Activated CD4-positive, alpha-beta T cell treated with anti-CD3 and anti-CD28 coated beads, Interleukin-2, amount 10 ng/mL, durations not matched to agents 7 days and 5 days (primary cell): ENCODE results near the gene RPS6KA6. TPM values are rescaled to one million over a fixed set of nuclear protein-coding genes. Genes with fewer than 3 reads are reported as not detected.

Source experiments
- CTCF ChIA-PET: fragments of 350-600 bp; sonication (Branson Sonifier 250); formaldehyde crosslinking; loops from one replicate; lab custom pipeline; 2021; ENCODE audit warnings: antibody characterized with exemption; lab: Charles Lee
- POLR2A ChIA-PET: fragments of 350-600 bp; sonication (Branson Sonifier 250); formaldehyde crosslinking; loops from one replicate; lab custom pipeline; 2021; ENCODE audit warnings: antibody characterized with exemption; lab: Charles Lee
- DNase-seq: peaks from one replicate; pipeline ENCODE4 v3.0.0-alpha.2; 2020
- H3K27ac Mint-ChIP-seq: one replicate; pipeline ENCODE4 v1.8.0; 2021; ENCODE audit warnings: mild to moderate bottlenecking, moderate library complexity, mixed read lengths
- H3K27me3 Mint-ChIP-seq: one replicate; pipeline ENCODE4 v1.8.0; 2021; ENCODE audit warnings: mixed read lengths
- H3K36me3 Mint-ChIP-seq: one replicate; pipeline ENCODE4 v1.8.0; 2021; ENCODE audit warnings: low read depth, mixed read lengths
- H3K4me1 Mint-ChIP-seq: one replicate; pipeline ENCODE4 v1.8.0; 2021; ENCODE audit warnings: mixed read lengths
- H3K4me3 Mint-ChIP-seq: one replicate; pipeline ENCODE4 v1.8.0; 2021; ENCODE audit warnings: mild to moderate bottlenecking, moderate library complexity, mixed read lengths
- H3K9me3 Mint-ChIP-seq: one replicate; pipeline ENCODE4 v1.8.0; 2021; ENCODE audit warnings: mixed read lengths
- total RNA-seq, 2 experiments: library from RNA; stranded (reverse); gene quantifications; one replicate each; pipeline ENCODE4 v1.2.3, GENCODE V29; 2021

The RPS6KA6 gene
- total RNA-seq, result not detected

DNA sequence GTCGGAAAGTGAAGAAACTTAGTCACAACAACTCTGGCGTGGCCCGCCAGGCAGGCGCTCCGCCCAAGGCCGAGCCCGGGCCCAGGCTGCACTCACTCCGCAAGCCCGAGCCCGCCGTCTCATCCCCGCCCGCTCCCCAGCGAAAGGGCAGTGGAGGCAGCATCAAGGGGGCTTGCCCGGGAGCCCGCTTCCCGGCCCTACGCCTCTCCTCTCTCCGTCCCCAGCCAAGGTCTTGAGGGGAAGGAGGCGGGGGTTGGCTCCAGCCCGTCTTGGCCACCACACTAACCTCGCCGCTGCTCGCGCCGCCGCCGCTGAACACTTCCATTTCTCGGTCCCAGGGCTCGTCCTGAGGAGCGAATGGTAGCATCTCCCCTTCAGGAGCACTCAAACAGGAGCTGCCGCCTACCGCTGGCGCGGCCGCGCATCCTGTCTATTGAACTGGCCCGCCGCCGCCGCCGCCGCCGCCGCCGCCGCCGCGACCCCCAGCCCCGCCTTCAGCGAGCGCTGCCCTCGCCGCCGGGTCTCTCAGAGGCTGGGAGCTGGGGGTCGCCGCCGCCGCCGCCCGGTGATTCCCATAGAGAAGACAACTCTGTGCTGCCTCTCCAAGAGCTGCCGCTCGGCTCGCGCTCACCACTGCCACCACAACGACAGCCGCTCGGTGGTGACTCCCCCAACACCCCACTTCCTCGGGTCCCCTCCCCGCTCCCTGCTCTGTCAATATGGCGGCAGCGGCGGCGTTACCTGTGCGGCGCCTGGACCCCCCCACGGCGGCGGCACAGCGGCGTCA lies at the start of gene RPS6KA6:
TSS of gene RPS6KA6 (minus strand) at position 667 of the 787 bp plus-strand sequence. CDS start at position 367, 300 bp downstream.
- CTCF ChIA-PET, result no interaction called here

DNA sequence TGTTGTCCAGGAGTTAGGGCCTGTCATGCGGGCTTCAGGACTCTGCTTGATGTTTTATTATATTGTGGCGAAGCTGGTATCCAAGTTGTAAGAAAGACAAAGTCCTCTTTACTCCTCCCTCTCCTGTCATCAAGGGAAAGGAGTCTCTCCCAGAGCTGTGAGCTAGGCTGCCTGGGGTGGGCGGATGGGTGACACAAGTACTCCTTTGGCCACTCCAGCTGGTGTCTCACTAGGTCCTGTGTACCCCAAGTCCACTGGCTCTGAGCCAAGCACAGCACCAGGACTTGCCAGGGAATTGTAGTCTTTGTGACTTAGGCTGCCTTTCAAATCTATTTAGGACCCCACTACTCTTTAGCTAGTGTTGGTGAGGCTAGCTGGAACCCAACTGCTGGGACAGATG lies 36.7 kb upstream of the RPS6KA6 start:
- H3K4me3 Mint-ChIP-seq, result no peak overlapping the region
- H3K4me1 Mint-ChIP-seq, result no peaks in the 10 kb centered on the region
- POLR2A ChIA-PET, result no interaction called here
- no peaks in the 10 kb centered on the region for H3K36me3 Mint-ChIP-seq
- no peaks in the 10 kb centered on the region for H3K27me3 Mint-ChIP-seq
- CTCF ChIA-PET, result no interaction called here
- H3K9me3 Mint-ChIP-seq, result no peaks in the 10 kb centered on the region
- no peak overlapping the region for H3K27ac Mint-ChIP-seq
- DNase-seq, result no peak

More for the DNA sequence above, at the start of gene RPS6KA6:
- DNase-seq, result no peak
- POLR2A ChIA-PET, result no interaction called here
- Mint-ChIP-seq H3K4me3 (peak within 1 kb of the TSS; percentile 32), H3K4me1 (peaks cover 2% of the 10 kb centered on the region), H3K36me3 (no peaks in the 10 kb centered on the region), H3K27ac (no peak within 1 kb of the TSS), H3K9me3 (no peaks in the 10 kb centered on the region), H3K27me3 (peaks cover 9% of the 10 kb centered on the region)

DNA sequence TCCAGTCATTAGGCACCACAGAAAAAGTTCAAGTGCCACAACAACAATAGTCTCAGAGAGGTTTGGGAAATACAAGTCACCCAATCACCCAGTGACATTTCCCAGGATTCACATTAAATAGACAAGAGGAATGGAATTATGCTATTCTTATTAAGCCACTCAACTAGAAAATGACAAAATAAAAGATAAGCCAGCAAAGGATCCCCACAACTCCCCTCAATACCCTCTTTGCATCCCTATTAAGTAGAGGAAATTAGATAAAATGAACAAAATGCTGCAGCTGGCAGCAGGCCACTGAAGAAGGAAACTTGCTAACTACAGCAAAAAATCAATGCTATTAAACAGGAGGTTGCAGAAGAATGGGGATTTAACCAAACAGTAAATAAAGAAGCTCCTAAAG lies 35.3 kb upstream of the RPS6KA6 start:
- Mint-ChIP-seq H3K4me3 (no peak overlapping the region), H3K27ac (no peak overlapping the region), H3K27me3 (no peaks in the 10 kb centered on the region), H3K9me3 (no peaks in the 10 kb centered on the region), H3K4me1 (no peaks in the 10 kb centered on the region), H3K36me3 (no peaks in the 10 kb centered on the region)
- CTCF ChIA-PET, result no interaction called here
- no peak for DNase-seq
- POLR2A ChIA-PET, result no interaction called here

DNA sequence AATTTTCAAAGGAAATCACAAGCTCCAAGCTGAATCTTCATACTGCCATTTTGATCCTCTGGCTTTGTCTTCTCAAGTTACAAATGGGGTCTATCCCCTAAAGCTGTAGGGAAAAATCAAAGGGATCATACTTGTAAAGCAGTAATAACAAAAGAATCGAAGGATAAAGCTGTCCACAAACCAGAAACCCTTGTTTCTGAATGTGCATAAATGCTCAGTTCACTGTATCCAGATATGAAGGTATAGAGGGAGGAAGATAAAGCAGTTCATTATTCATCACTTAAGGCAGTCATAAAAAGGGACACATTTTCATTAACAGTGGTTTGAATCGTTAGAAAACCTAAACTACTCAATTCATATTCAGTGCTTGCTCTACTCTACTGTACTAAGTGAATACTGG lies 33.2 kb upstream of the RPS6KA6 start:
- POLR2A ChIA-PET, result no interaction called here
- H3K4me3 Mint-ChIP-seq, result no peak overlapping the region
- H3K27ac Mint-ChIP-seq, result no peak overlapping the region
- CTCF ChIA-PET, result interaction anchor here (2.0 kb wide), 1 partner anchor 9 kb away, joined by 4 read pairs; no protein-coding TSS in a partner anchor
- no peaks in the 10 kb centered on the region for H3K36me3 Mint-ChIP-seq
- no peaks in the 10 kb centered on the region for H3K27me3 Mint-ChIP-seq
- H3K9me3 Mint-ChIP-seq, result no peaks in the 10 kb centered on the region
- no peak for DNase-seq
- H3K4me1 Mint-ChIP-seq, result no peaks in the 10 kb centered on the region

DNA sequence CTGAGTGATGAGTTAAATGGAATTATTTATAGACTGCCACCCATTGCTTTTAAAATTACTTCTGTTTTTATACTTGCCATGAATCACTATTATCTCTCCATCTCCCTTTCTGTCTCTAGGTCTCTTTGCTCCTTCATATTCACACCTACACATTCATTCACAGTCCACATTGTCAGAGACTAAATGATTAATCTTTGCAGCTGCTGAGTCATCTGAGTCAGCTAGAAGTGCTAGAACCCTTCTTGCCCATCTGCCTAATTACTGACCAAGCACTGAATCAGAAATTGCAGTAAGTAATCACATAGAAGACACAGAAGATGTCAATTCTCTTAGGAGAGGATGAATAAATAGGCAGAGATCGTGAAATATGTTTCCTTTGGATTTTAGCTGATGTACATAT lies 31.6 kb upstream of the RPS6KA6 start:
- POLR2A ChIA-PET, result no interaction called here
- Mint-ChIP-seq H3K4me1 (no peaks in the 10 kb centered on the region), H3K27me3 (no peaks in the 10 kb centered on the region)

DNA sequence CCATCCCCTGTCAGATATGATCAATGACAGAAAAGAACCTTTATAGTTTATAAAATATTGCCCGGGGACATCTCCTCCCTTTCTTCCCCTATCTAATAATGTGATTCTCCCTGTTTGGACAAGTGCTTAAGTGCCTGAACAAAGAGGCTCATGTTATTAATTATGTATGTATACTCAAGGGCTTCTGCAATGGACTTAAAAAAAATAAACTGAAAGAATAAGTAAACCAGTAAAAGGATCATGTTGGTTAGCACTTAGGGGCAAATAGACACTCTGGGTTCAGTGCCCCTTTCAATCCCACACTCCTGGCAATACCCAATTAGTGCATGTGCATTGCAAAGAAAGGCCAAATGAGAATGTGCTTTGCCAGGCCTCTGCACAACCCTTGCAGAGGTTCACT lies 30.7 kb upstream of the RPS6KA6 start:
- Mint-ChIP-seq H3K9me3 (no peaks in the 10 kb centered on the region), H3K4me1 (no peaks in the 10 kb centered on the region), H3K4me3 (no peak overlapping the region), H3K27ac (no peak overlapping the region), H3K36me3 (no peaks in the 10 kb centered on the region), H3K27me3 (no peaks in the 10 kb centered on the region)
- ChIA-PET POLR2A (no interaction called here), CTCF (no interaction called here)
- DNase-seq, result no peak

More for the DNA sequence above, 31.6 kb upstream of the RPS6KA6 start:
- no peak overlapping the region for H3K4me3 Mint-ChIP-seq
- H3K27ac Mint-ChIP-seq, result no peak overlapping the region
- no peaks in the 10 kb centered on the region for H3K9me3 Mint-ChIP-seq
- DNase-seq, result no peak
- CTCF ChIA-PET, result no interaction called here
- H3K36me3 Mint-ChIP-seq, result no peaks in the 10 kb centered on the region

DNA sequence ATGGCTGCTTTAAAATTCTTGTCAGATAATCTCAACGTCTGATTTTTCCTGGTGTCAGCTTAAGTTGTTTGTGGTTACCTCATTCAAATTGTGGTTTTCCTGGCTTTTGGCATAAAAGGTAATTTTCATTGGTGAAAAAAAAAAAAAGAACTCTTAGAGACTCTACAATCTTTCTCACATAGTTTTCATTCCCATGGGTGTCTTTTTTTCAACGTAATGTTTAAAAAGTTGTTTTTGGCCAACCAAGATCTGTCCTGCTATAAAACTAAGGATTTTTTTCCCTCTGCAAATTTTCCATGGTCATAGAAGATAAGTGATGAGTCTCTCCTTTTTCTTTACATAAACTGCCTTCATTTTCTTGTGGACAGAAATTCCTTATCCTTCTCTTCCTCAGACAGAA lies 28.9 kb upstream of the RPS6KA6 start:
- Mint-ChIP-seq H3K27ac (no peak overlapping the region), H3K4me3 (no peak overlapping the region), H3K9me3 (no peaks in the 10 kb centered on the region), H3K36me3 (no peaks in the 10 kb centered on the region), H3K27me3 (no peaks in the 10 kb centered on the region), H3K4me1 (no peaks in the 10 kb centered on the region)
- CTCF ChIA-PET, result no interaction called here
- POLR2A ChIA-PET, result no interaction called here
- DNase-seq, result no peak

DNA sequence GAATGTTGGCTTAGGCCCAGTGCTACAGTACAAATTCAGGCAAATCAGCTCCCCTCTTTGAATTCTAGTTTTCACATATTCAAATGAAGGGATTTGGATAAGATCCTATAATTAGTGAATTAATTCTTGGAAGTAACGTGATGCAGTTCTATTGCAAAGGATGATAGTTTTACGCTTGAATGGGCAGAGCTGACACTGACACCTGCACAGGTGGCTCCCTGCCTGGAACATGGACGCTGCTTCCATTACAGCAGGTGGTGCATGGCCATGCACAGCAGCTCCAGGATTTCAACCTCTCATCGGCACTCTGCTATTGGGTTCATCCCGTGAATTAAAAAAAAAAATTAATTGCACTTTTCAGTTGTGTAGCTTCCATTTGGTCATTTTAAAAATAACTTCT lies 28.4 kb upstream of the RPS6KA6 start:
- H3K9me3 Mint-ChIP-seq, result no peaks in the 10 kb centered on the region
- no peaks in the 10 kb centered on the region for H3K36me3 Mint-ChIP-seq
- no peaks in the 10 kb centered on the region for H3K4me1 Mint-ChIP-seq
- no peak overlapping the region for H3K27ac Mint-ChIP-seq
- no peaks in the 10 kb centered on the region for H3K27me3 Mint-ChIP-seq
- ChIA-PET POLR2A (no interaction called here), CTCF (no interaction called here)
- no peak overlapping the region for H3K4me3 Mint-ChIP-seq
- no peak for DNase-seq

DNA sequence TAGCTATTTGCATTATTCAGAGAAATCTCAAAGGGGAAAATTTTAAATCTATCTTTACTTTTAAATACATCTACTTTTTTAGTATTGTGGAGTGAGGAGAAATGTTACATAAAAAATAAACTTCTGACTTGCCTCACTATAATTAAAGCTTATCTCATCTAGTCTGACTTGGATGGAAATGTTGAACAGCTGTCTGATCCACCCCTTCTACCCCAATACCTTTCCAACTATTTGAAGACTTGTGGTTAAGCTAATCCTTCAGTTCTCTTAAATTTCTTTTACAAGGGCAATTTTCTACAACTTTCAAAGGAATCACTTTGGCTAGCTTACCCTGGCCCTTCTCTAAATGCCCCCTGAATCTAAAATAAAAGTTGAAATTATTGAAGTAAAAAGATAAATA lies 17.3 kb upstream of the RPS6KA6 start:
- no peaks in the 10 kb centered on the region for H3K36me3 Mint-ChIP-seq
- ChIA-PET CTCF (no interaction called here), POLR2A (no interaction called here)
- DNase-seq, result no peak
- H3K4me3 Mint-ChIP-seq, result no peak overlapping the region
- no peaks in the 10 kb centered on the region for H3K4me1 Mint-ChIP-seq
- H3K27ac Mint-ChIP-seq, result no peak overlapping the region
- H3K27me3 Mint-ChIP-seq, result no peaks in the 10 kb centered on the region
- no peaks in the 10 kb centered on the region for H3K9me3 Mint-ChIP-seq

DNA sequence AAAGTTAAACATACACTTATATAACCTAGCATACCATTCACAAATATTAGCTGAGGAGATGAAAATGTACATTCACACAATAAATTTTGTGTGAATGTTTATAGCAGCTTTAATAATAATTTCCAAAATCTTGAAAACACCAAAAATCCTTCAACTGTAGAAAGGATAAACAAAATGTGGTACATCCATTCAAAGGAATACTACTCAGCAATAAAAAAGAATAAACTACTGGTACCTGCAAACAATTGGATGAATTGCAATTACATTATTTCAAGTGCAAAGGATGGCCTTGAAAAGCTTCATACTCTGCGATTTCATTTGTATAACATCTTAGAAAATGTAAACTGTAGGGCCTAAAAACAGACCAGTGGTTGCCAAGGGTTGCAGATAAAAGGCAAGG lies 11.7 kb upstream of the RPS6KA6 start:
- H3K27me3 Mint-ChIP-seq, result no peaks in the 10 kb centered on the region

DNA sequence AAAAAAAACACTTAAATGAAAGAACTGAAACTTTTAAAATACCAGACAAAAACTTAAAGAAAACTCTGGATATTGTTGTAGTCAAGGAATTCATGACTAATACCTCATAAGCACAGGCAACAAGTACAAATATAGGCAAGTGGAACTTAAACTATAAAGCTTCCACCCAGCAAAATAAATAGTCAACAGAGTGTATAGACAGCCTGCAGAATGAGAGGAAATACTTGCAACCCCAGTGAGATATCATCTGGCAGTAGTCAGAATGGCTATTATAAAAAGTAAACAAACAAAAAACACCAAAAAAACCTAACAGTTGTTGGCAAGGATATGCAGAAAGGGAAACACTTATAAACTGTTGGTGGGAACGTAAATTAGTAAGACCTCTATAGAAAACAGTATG lies 9.6 kb upstream of the RPS6KA6 start:
- POLR2A ChIA-PET, result no interaction called here
- H3K4me3 Mint-ChIP-seq, result no peak overlapping the region
- DNase-seq, result no peak
- CTCF ChIA-PET, result no interaction called here
- no peak overlapping the region for H3K27ac Mint-ChIP-seq
- no peaks in the 10 kb centered on the region for H3K4me1 Mint-ChIP-seq
- H3K27me3 Mint-ChIP-seq, result no peaks in the 10 kb centered on the region
- no peaks in the 10 kb centered on the region for H3K36me3 Mint-ChIP-seq
- no peaks in the 10 kb centered on the region for H3K9me3 Mint-ChIP-seq

More for the DNA sequence above, 11.7 kb upstream of the RPS6KA6 start:
- H3K4me1 Mint-ChIP-seq, result no peaks in the 10 kb centered on the region
- DNase-seq, result no peak
- no peak overlapping the region for H3K27ac Mint-ChIP-seq
- ChIA-PET POLR2A (no interaction called here), CTCF (no interaction called here)
- no peaks in the 10 kb centered on the region for H3K36me3 Mint-ChIP-seq
- H3K4me3 Mint-ChIP-seq, result no peak overlapping the region
- no peaks in the 10 kb centered on the region for H3K9me3 Mint-ChIP-seq

DNA sequence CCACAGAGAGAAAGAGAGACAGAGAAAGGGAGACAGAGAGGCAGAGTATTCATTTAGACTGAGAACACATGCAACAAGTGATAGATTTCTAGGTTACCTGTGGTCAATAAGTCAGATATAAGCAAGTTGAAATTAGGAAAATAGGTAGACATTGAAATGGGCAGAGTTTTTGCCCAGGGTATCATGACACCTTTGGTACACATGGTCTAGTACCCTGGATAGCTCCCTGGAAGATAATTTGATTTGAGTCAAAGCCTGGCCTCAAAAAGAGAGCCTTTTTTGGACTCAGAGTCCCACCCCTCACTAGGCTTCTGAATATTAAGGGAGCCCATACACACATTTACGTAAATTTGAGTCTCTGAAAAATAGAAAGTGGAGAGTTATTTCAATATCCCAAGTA lies 4.0 kb upstream of the RPS6KA6 start:
- Mint-ChIP-seq H3K4me1 (peaks cover under 1% of the 10 kb centered on the region), H3K27me3 (peaks cover 5% of the 10 kb centered on the region), H3K27ac (no peak overlapping the region), H3K4me3 (no peak overlapping the region), H3K36me3 (no peaks in the 10 kb centered on the region), H3K9me3 (no peaks in the 10 kb centered on the region)
- POLR2A ChIA-PET, result no interaction called here
- CTCF ChIA-PET, result no interaction called here
- no peak for DNase-seq

DNA sequence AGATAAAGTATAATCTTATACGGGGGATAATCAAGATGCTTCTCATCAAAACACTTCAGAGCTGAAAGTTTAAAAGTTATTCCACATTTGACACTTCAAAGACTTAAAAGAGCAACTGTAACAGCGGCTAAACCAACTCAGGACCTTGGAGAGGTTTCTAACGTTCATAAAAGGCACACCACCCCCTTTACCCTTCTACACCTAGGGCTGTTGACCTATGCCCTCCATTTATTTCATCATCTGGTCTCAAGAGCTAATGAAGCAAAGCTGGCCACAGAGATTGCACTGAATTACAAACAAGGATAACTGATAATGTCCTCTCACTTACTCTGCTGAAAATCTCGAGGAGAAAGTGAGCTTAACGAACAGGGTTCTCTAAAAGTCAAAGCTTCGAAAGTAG lies 1.1 kb upstream of the RPS6KA6 start:
- Mint-ChIP-seq H3K4me3 (no peak overlapping the region), H3K4me1 (peaks cover 2% of the 10 kb centered on the region), H3K27ac (no peak overlapping the region), H3K27me3 (peaks cover 9% of the 10 kb centered on the region), H3K9me3 (no peaks in the 10 kb centered on the region), H3K36me3 (no peaks in the 10 kb centered on the region)
- no peak for DNase-seq
- ChIA-PET CTCF (no interaction called here), POLR2A (no interaction called here)

DNA sequence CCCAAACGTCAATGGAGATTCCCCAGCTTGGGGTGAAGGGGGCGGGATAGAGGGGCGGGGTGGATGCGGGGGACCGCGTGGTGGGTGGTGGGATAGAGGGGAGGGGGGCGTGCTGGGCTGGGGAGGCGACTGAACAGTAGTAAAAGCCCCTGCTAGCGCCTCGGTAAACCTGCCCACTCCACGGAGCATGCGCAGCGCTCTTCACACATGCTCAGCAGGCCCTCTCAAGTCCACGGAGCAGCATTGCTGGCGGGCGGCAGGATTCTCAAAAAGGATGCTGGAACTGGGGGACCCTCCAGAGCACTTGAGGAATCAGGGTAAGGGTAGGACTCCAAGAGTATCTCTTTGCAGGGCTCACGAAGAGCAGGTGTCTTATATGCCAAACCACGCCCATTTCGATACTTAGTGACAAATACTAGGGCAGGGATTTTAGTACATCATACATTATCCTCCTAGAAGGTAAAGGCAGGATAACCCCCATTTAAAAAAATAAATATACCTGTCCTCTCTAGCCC lies 378 bp upstream of the RPS6KA6 start:
- peak overlapping the region; percentile 13 for H3K4me3 Mint-ChIP-seq

More for the DNA sequence above, 378 bp upstream of the RPS6KA6 start:
- Mint-ChIP-seq H3K9me3 (no peaks in the 10 kb centered on the region), H3K36me3 (no peaks in the 10 kb centered on the region), H3K4me1 (peaks cover 2% of the 10 kb centered on the region), H3K27ac (no peak overlapping the region), H3K27me3 (peaks cover 9% of the 10 kb centered on the region)
- POLR2A ChIA-PET, result no interaction called here
- CTCF ChIA-PET, result no interaction called here
- no peak for DNase-seq
